ENCODE data around the gene TANC2.

GRCh38 chr17:62966426-62967204 lies 580 bp downstream of the TANC2 start:
- TF ChIP-seq CTCF (IDR thresholded peaks at IDR 0.05) (no peak), POLR2A (IDR thresholded peaks at IDR 0.05) (no peak)
